Activated T-cell treated with anti-CD3 and anti-CD28 coated beads, Interleukin-2, amount 50 U/mL, for 72 hours (primary cell): ENCODE data around the gene PROM2. TPM values are rescaled to one million over a fixed set of nuclear protein-coding genes. Genes with fewer than 3 reads are reported as not detected.

Source experiments
- ATAC-seq, 2 donors: fragments of 150-1000 bp; cut with Tn5 transposase; replicated peaks in 1 of 2; 2 replicates each; pipeline ENCODE4 v1.10.0; 2021; ENCODE audit warnings: moderate library complexity in 2 of 2, mild to moderate bottlenecking in 1 of 2
- DNase-seq, 2 donors: peaks; one replicate each; pipeline ENCODE4 v3.0.0; 2021 to 2022; ENCODE audit warnings: mixed read lengths in 1 of 2
- H3K27ac Mint-ChIP-seq: one replicate; pipeline ENCODE4 v1.8.0; 2022; ENCODE audit warnings: mild to moderate bottlenecking, moderate library complexity, mixed read lengths
- H3K27me3 Mint-ChIP-seq: one replicate; pipeline ENCODE4 v1.8.0; 2022; ENCODE audit warnings: low read depth, mixed read lengths
- H3K36me3 Mint-ChIP-seq, 2 donors: one replicate each; pipeline ENCODE4 v1.8.0; 2022; ENCODE audit warnings: mixed read lengths in 2 of 2, mild to moderate bottlenecking in 1 of 2; ENCODE audit not compliant: insufficient read depth in 2 of 2
- H3K4me1 Mint-ChIP-seq: one replicate; pipeline ENCODE4 v1.8.0; 2022; ENCODE audit warnings: low read depth, mixed read lengths
- H3K4me3 Mint-ChIP-seq, 2 donors: one replicate each; pipeline ENCODE4 v1.8.0; 2022; ENCODE audit warnings: mild to moderate bottlenecking in 2 of 2, mixed read lengths in 2 of 2, moderate library complexity in 2 of 2
- H3K9me3 Mint-ChIP-seq, 2 donors: one replicate each; pipeline ENCODE4 v1.8.0; 2022; ENCODE audit warnings: mixed read lengths in 2 of 2
- total RNA-seq, 2 donors: library from RNA; stranded (reverse); gene quantifications; one replicate each; pipeline ENCODE4 v1.2.3, GENCODE V29; 2022

Gene PROM2
- total RNA-seq, 2 donors from 2014 or later = 0.38 to 0.39 TPM

GRCh38 chr2:95296011-95296410, 21.8 kb downstream of the PROM2 start:
- no peak for ATAC-seq
- Mint-ChIP-seq H3K27me3 (peaks cover 6% of the 10 kb centered on the region), H3K27ac (no peak overlapping the region), H3K9me3 (peaks cover 0 to 3% of the 10 kb centered on the region in 2 donors), H3K36me3 (peaks cover 0 to 2% of the 10 kb centered on the region in 2 donors), H3K4me1 (no peaks in the 10 kb centered on the region), H3K4me3 (no peak overlapping the region)
- DNase-seq = no peak

GRCh38 chr2:95296880-95297487, 22.7 kb downstream of the PROM2 start, which contains the start of gene KCNIP3:
TSS of gene KCNIP3 (plus strand) at chr2:95297347. CDS start at chr2:95297439, 92 bp downstream.
- Mint-ChIP-seq H3K27ac (no peak within 1 kb of the TSS), H3K36me3 (no peaks in the 10 kb centered on the region), H3K27me3 (peaks cover 6% of the 10 kb centered on the region), H3K4me3 (no peak within 1 kb of the TSS), H3K9me3 (no peaks in the 10 kb centered on the region), H3K4me1 (no peaks in the 10 kb centered on the region)
- DNase-seq = no peak
- no peak for ATAC-seq

GRCh38 chr2:95297639-95298395, 23.6 kb downstream of the PROM2 start:
- no peak for ATAC-seq
- no peak for DNase-seq
- H3K4me1 Mint-ChIP-seq = no peaks in the 10 kb centered on the region
- H3K4me3 Mint-ChIP-seq = no peak overlapping the region
- no peak overlapping the region for H3K27ac Mint-ChIP-seq
- H3K27me3 Mint-ChIP-seq = peaks cover 6% of the 10 kb centered on the region
- H3K9me3 Mint-ChIP-seq = no peaks in the 10 kb centered on the region
- no peaks in the 10 kb centered on the region for H3K36me3 Mint-ChIP-seq

- no peak overlapping the region for H3K4me3 Mint-ChIP-seq
- no peaks in the 10 kb centered on the region for H3K4me1 Mint-ChIP-seq
- no peak overlapping the region for H3K27ac Mint-ChIP-seq
- H3K9me3 Mint-ChIP-seq = no peaks in the 10 kb centered on the region
- H3K27me3 Mint-ChIP-seq = peaks cover 6% of the 10 kb centered on the region
- DNase-seq (no peak), ATAC-seq (no peak)
- H3K36me3 Mint-ChIP-seq = no peaks in the 10 kb centered on the region
Observed at GRCh38 chr2:95298486-95299111, 24.4 kb downstream of the PROM2 start.

GRCh38 chr2:95299961-95300360, 25.7 kb downstream of the PROM2 start:
- DNase-seq = no peak
- no peak for ATAC-seq
- Mint-ChIP-seq H3K4me3 (no peak overlapping the region), H3K4me1 (no peaks in the 10 kb centered on the region), H3K36me3 (no peaks in the 10 kb centered on the region), H3K27ac (no peak overlapping the region), H3K9me3 (no peaks in the 10 kb centered on the region), H3K27me3 (peaks cover 6% of the 10 kb centered on the region)

DNA sequence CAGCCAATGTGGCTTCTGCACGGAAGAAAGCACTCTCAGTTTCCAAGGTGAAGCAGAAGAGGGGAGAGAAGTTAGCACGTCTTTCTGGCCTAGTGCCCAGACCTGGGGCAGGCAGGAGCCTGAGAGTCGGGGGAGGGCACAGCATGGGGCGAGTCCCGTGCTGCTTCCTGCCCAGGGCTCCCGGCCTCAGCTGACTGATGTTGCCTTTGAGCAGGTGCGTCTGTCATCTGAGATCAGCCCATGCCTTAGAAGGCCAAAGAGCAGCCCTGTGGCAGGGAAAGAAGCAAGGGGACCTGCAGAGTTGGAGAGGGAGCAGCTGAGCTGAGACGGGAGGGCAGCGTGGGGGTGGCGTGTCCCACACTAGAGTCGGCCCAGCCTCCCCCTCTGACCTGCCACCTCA, 26.2 kb downstream of the PROM2 start:
- peak in 1 of 2 donors; percentile 30 for ATAC-seq
- DNase-seq = no peak
- no peaks in the 10 kb centered on the region for H3K36me3 Mint-ChIP-seq
- no peak overlapping the region for H3K4me3 Mint-ChIP-seq
- H3K4me1 Mint-ChIP-seq = no peaks in the 10 kb centered on the region
- no peaks in the 10 kb centered on the region for H3K9me3 Mint-ChIP-seq
- no peak overlapping the region for H3K27ac Mint-ChIP-seq
- peaks cover 6% of the 10 kb centered on the region for H3K27me3 Mint-ChIP-seq

DNA sequence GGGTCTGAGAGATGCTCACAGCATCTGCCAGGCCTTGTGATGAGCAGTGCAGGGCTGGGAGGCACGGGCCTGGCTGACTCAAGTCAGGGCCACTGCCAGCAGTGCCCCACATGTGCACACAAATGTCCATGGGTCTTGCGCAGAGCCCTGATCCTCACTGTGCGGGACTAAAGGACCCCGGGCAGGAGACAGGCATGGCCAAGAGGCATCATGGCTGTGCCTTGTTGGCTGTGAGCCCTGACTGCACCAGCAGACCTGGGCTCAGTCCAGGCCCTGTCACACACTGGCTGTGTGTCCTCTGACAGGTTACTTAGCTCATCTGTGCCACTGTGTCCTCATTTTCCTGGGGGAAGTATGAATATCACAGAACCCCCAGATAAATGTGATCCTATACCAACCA, 26.9 kb downstream of the PROM2 start:
- ATAC-seq = no peak
- Mint-ChIP-seq H3K4me3 (no peak overlapping the region), H3K4me1 (no peaks in the 10 kb centered on the region), H3K27me3 (peaks cover 6% of the 10 kb centered on the region), H3K9me3 (no peaks in the 10 kb centered on the region), H3K36me3 (no peaks in the 10 kb centered on the region), H3K27ac (no peak overlapping the region)
- no peak for DNase-seq

DNA sequence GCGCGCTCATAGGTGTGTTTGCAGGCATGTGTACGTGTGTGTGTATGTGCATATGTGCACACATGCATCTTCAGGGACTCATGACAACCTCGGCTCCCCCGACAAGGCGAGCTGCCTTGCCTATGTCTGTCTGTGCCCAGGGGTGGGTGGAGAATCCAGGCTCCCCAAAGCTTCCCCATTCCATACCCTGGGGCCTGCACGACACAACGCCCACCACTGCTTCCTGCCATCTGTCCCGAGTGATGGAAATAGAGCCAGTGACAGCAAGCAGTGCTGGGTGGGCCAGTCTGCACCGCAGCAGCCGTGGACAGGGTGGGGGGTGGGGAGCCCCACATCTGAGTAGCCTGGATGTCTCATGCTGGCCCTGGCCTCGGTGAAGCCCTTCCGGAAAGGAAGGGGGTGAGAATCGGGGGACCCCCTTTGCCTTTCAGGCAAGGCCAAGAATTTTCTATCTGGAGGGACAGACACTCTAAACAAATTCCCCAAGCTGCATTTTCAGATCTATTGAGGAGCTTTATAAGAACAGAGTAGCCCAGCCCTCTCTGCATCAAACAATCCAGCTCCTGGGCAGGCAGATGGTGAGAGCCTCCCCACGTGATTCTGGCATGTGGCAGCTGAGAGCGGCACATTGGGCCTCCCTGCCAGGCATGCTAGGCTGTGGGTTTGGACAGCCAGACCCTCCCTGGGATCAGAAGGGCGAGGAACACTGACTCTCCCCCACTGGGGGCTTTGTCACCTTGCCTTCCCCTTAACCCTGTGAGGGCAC, 27.8 kb downstream of the PROM2 start:
- ATAC-seq (no peak), DNase-seq (no peak)
- H3K4me3 Mint-ChIP-seq = no peak overlapping the region
- H3K4me1 Mint-ChIP-seq = no peaks in the 10 kb centered on the region
- no peak overlapping the region for H3K27ac Mint-ChIP-seq
- H3K27me3 Mint-ChIP-seq = peaks cover 6% of the 10 kb centered on the region
- H3K9me3 Mint-ChIP-seq = no peaks in the 10 kb centered on the region
- H3K36me3 Mint-ChIP-seq = no peaks in the 10 kb centered on the region

DNA sequence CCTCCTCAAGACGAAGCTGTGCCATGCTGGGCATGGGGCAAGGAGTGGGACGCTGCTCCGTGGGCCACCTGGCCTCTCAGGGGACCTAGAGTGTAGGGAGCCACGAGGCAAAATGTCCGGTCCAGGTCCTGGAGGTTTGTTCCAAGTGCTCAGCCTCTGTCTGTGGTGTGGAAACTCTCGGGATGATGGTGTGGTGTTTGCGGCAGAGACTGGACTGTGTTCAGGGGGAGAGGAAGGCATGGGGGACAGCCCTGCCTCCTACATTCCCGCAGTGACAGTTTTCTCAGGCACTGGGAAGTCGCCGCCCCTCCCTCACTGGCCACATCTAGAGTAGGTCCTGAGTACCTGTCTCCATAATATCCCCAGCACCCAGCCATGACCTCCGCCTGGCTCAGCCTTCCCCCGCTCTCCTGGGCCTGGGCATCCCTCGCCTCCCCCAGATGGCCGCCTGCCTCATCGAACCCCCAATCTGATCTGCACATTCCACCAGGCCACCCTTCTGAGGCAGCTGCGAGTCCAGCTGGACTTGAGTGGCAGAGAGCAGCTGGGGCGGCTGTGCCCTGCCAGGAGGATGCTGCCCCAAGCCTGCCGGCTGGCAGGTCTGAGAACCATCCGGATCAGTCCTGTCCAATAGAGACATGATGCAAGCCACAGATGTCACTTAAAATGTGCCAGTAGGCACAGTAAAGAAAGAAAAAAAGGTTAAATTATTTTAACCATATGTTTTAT, 29.1 kb downstream of the PROM2 start:
- DNase-seq (no peak), ATAC-seq (no peak)
- no peaks in the 10 kb centered on the region for H3K4me1 Mint-ChIP-seq
- H3K4me3 Mint-ChIP-seq = no peak overlapping the region
- H3K36me3 Mint-ChIP-seq = no peaks in the 10 kb centered on the region
- no peak overlapping the region for H3K27ac Mint-ChIP-seq
- no peaks in the 10 kb centered on the region for H3K9me3 Mint-ChIP-seq
- peaks cover 6% of the 10 kb centered on the region for H3K27me3 Mint-ChIP-seq

GRCh38 chr2:95305380-95306061, 31.3 kb downstream of the PROM2 start:
- no peaks in the 10 kb centered on the region for H3K9me3 Mint-ChIP-seq
- ATAC-seq (no peak), DNase-seq (no peak)
- H3K4me3 Mint-ChIP-seq = no peak overlapping the region
- no peaks in the 10 kb centered on the region for H3K4me1 Mint-ChIP-seq
- H3K27me3 Mint-ChIP-seq = no peaks in the 10 kb centered on the region
- H3K36me3 Mint-ChIP-seq = no peaks in the 10 kb centered on the region
- H3K27ac Mint-ChIP-seq = no peak overlapping the region

DNA sequence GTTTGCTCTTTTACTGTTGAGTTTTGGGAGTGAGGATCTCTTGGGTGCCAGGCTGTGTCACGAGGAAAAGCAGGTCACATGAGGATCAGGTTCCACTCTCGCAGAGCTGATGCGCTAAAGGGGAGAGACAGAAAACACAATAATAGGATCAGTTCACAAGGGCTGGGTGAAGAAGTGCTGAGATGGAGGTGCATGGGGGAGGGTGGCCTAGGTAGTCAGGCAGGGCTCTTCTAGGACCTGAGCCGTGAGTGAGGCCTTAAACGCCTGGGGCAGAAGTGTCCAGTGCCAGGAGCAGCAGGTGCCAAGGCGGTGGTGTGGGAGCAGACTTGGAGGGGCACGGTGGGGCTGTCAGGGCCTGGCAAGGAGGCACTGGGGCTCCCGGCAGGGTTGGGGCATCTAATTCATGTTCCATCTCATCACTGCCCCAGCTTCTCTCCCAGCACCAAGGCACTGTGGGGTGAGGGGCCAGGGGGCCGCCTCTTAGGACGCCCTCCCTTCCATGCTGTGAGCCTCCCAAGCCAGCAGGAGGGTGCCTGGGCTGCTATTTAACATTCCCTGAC, 32.2 kb downstream of the PROM2 start:
- Mint-ChIP-seq H3K36me3 (no peaks in the 10 kb centered on the region), H3K4me1 (no peaks in the 10 kb centered on the region), H3K27me3 (no peaks in the 10 kb centered on the region), H3K27ac (no peak overlapping the region), H3K9me3 (no peaks in the 10 kb centered on the region), H3K4me3 (no peak overlapping the region)
- no peak for DNase-seq
- no peak for ATAC-seq

- no peak for DNase-seq
- Mint-ChIP-seq H3K27ac (no peak overlapping the region), H3K27me3 (no peaks in the 10 kb centered on the region), H3K4me3 (no peak overlapping the region), H3K4me1 (no peaks in the 10 kb centered on the region), H3K36me3 (no peaks in the 10 kb centered on the region), H3K9me3 (no peaks in the 10 kb centered on the region)
- no peak for ATAC-seq
Observed at GRCh38 chr2:95307036-95307435, 32.8 kb downstream of the PROM2 start.
